ENCODE data around the gene CX3CR1. TPM values are rescaled to one million over a fixed set of nuclear protein-coding genes. Genes with fewer than 3 reads are reported as not detected.

Gene CX3CR1
- total RNA-seq, result under 1 TPM in 1 of 4 donors, not detected in 3; 0.32 TPM

GRCh38 chr3:39279745-39280517 is at the start of gene CX3CR1:
Gene CX3CR1, minus strand, starts transcription at chr3:39280036. Its CDS starts 13,527 bp downstream, at chr3:39266509.
- intact Hi-C loops (cut with DNase I; ENCODE audit: low total_unique reads) (no loop called here), in situ Hi-C loops (cut with MboI; ENCODE audit: low pct_ligation_motif_present in 1 of 4, low pct_unique_long_range_greater_than_20kb in 1 of 4, low sequenced_read_pairs in 3 of 4) (loop anchor here (5.0 to 25.0 kb wide), 3 partner anchors 78 to 155 kb away; partner anchors contain the start of gene XIRP1 (in 1 of the 4))
- DNase-seq, result no peak
- H3K9me3 ChIP-seq, result no peaks in the 10 kb centered on the region
- H3K4me1 ChIP-seq, result no peaks in the 10 kb centered on the region
- H3K27ac ChIP-seq, result no peak within 1 kb of the TSS
- no peak for TF ChIP-seq CTCF (IDR thresholded peaks at IDR 0.05)
- TF ChIP-seq EP300 (IDR thresholded peaks at IDR 0.05; ENCODE audit: low read depth), result no peak
- no peak for TF ChIP-seq POLR2A (IDR thresholded peaks at IDR 0.05)
- no peak for TF ChIP-seq POLR2AphosphoS5 (IDR thresholded peaks at IDR 0.05)
- H3K36me3 ChIP-seq, result no peaks in the 10 kb centered on the region
- 60% methylated on average over 5 of the region's 5 CpGs; no CpG with 5 or more reads in 1 of the 2 donors for WGBS, 2 donors (ENCODE audit: low coverage in 1 of 2)
- no peak within 1 kb of the TSS for H3K4me3 ChIP-seq
- no peaks in the 10 kb centered on the region for H3K27me3 ChIP-seq

GRCh38 chr3:39329493-39329892 is 49.7 kb upstream of the CX3CR1 start, which contains the start of gene CCR8:
Gene CCR8, plus strand, starts transcription at chr3:39329709. Its CDS starts 2,623 bp downstream, at chr3:39332332.
- TF ChIP-seq CTCF (IDR thresholded peaks at IDR 0.05), result no peak
- TF ChIP-seq POLR2AphosphoS5 (IDR thresholded peaks at IDR 0.05), result no peak
- TF ChIP-seq POLR2A (IDR thresholded peaks at IDR 0.05), result no peak
- no peak for TF ChIP-seq EP300 (IDR thresholded peaks at IDR 0.05; ENCODE audit: low read depth)
- in situ Hi-C loops (cut with MboI; ENCODE audit: low pct_ligation_motif_present in 1 of 4, low pct_unique_long_range_greater_than_20kb in 1 of 4, low sequenced_read_pairs in 3 of 4) (no loop called here), intact Hi-C loops (cut with DNase I; ENCODE audit: low total_unique reads) (no loop called here)
- Histone ChIP-seq H3K27ac (no peak within 1 kb of the TSS), H3K9me3 (no peaks in the 10 kb centered on the region), H3K4me3 (no peak within 1 kb of the TSS), H3K27me3 (no peaks in the 10 kb centered on the region), H3K4me1 (no peaks in the 10 kb centered on the region), H3K36me3 (no peaks in the 10 kb centered on the region)
- no peak for DNase-seq
- 60% methylated on average over 1 of the region's 1 CpG; no CpG with 5 or more reads in 1 of the 2 donors for WGBS, 2 donors (ENCODE audit: low coverage in 1 of 2)

GRCh38 chr3:39327746-39328349 is 48.0 kb upstream of the CX3CR1 start:
- in situ Hi-C loops (cut with MboI; ENCODE audit: low pct_ligation_motif_present in 1 of 4, low pct_unique_long_range_greater_than_20kb in 1 of 4, low sequenced_read_pairs in 3 of 4), result no loop called here
- TF ChIP-seq POLR2A (IDR thresholded peaks at IDR 0.05) (no peak), CTCF (IDR thresholded peaks at IDR 0.05) (no peak), EP300 (IDR thresholded peaks at IDR 0.05; ENCODE audit: low read depth) (no peak), POLR2AphosphoS5 (IDR thresholded peaks at IDR 0.05) (no peak)

GRCh38 chr3:39327053-39327745 is 47.4 kb upstream of the CX3CR1 start:
- no peak for TF ChIP-seq CTCF (IDR thresholded peaks at IDR 0.05)
- Histone ChIP-seq H3K36me3 (no peaks in the 10 kb centered on the region), H3K27ac (no peak overlapping the region), H3K9me3 (no peaks in the 10 kb centered on the region), H3K27me3 (no peaks in the 10 kb centered on the region), H3K4me1 (no peaks in the 10 kb centered on the region), H3K4me3 (no peak overlapping the region)
- 80 to 88% methylated on average over 1 to 4 of the region's 4 CpGs for WGBS, 2 donors (ENCODE audit: low coverage in 1 of 2)
- in situ Hi-C loops (cut with MboI; ENCODE audit: low pct_ligation_motif_present in 1 of 4, low pct_unique_long_range_greater_than_20kb in 1 of 4, low sequenced_read_pairs in 3 of 4) (no loop called here), intact Hi-C loops (cut with DNase I; ENCODE audit: low total_unique reads) (no loop called here)
- no peak for DNase-seq

More at GRCh38 chr3:39327746-39328349, 48.0 kb upstream of the CX3CR1 start:
- Histone ChIP-seq H3K27me3 (no peaks in the 10 kb centered on the region), H3K4me1 (no peaks in the 10 kb centered on the region), H3K27ac (no peak overlapping the region), H3K36me3 (no peaks in the 10 kb centered on the region), H3K9me3 (no peaks in the 10 kb centered on the region), H3K4me3 (no peak overlapping the region)
- whole genome bisulfite sequencing, 2 donors (ENCODE audit: low coverage in 1 of 2), result 80 to 100% methylated on average over 2 to 4 of the region's 4 CpGs
- intact Hi-C loops (cut with DNase I; ENCODE audit: low total_unique reads), result no loop called here
- no peak for DNase-seq
